ENCODE data around the gene TBPL1.

DNA sequence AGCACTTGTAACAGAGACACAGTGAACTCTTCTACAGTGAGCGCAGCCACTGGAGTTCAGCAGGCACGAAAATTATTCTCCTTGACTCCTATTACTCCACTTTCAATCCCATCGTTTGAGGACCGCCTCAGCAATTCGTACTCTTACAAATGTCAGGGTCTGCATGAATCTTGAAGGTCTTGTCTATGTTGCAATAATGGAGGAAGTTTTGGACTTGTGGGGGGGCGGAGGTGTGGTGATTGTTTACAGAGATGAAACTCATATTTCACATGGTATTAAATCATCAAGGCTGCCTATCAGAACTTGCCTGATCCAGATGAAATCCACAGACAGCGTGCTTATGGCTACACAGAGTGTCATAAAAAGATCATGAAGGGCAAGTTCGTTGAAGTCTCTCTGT lies 57.4 kb downstream of the TBPL1 start:
- TF ChIP-seq, protein P1, sequence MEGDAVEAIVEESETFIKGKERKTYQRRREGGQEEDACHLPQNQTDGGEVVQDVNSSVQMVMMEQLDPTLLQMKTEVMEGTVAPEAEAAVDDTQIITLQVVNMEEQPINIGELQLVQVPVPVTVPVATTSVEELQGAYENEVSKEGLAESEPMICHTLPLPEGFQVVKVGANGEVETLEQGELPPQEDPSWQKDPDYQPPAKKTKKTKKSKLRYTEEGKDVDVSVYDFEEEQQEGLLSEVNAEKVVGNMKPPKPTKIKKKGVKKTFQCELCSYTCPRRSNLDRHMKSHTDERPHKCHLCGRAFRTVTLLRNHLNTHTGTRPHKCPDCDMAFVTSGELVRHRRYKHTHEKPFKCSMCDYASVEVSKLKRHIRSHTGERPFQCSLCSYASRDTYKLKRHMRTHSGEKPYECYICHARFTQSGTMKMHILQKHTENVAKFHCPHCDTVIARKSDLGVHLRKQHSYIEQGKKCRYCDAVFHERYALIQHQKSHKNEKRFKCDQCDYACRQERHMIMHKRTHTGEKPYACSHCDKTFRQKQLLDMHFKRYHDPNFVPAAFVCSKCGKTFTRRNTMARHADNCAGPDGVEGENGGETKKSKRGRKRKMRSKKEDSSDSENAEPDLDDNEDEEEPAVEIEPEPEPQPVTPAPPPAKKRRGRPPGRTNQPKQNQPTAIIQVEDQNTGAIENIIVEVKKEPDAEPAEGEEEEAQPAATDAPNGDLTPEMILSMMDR (optimal IDR thresholded peaks at IDR 0.05 in 1 of 3, IDR thresholded peaks at IDR 0.05 in 1 of 3, conservative IDR thresholded peaks at IDR 0.05 in 1 of 3; ENCODE audit: extremely low read depth in 1 of 3, insufficient read depth in 2 of 3, low read length in 3 of 3): no peak
- no peak for TF ChIP-seq EZH2 (IDR thresholded peaks at IDR 0.05; ENCODE audit: low read length)
